ENCODE data around the gene HIBCH. TPM values are rescaled to one million over a fixed set of nuclear protein-coding genes. Genes with fewer than 3 reads are reported as not detected.
"Not testable (repeated sequence)": the region's sequence is repeated elsewhere in the genome, so short reads cannot be mapped to it uniquely, and the experiment has no call there.

The HIBCH gene
- total and polyA plus RNA-seq, 2 donors from 2014 or later: 35.7 to 115 TPM

DNA sequence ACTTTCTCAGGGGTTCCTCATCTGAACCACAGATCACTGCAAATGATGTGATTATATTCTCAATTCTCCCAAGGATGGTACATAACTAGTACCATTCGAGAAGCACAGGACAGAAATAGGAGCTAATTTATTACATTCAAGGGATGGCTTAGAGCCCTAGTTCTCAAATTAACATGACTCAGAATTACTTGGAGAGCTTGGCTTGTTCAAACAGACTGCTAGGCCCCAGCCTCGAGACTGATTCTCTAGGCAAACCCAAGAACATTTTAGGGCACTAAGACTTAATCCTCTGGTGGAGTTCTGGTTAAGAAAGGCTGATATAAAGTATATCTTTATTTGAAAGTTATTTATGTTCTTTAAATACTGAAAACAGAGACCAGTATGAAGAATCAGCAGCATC, 35.8 kb downstream of the HIBCH start:
- no peak overlapping the region for H3K27ac ChIP-seq (ENCODE audit: low read depth in 2 of 2, low read length in 2 of 2)
- FAIRE-seq (no peak), DNase-seq (no peak)
- H3K36me3 ChIP-seq (ENCODE audit: control insufficient read depth in 2 of 3, insufficient read depth in 3 of 3, low read length in 3 of 3): peaks cover 0 to 11% (median 0%) of the 10 kb centered on the region in 3 donors
- H3K27me3 ChIP-seq (ENCODE audit: control insufficient read depth, insufficient read depth, low read length): no peaks in the 10 kb centered on the region
- H3K4me3 ChIP-seq (ENCODE audit: low read length in 3 of 3): no peak overlapping the region
- H3K9me3 ChIP-seq (ENCODE audit: control insufficient read depth in 2 of 3, insufficient read depth in 1 of 3, low read length in 3 of 3): no peaks in the 10 kb centered on the region
- H3K4me1 ChIP-seq (ENCODE audit: control insufficient read depth in 2 of 3, insufficient read depth in 2 of 3, low read depth in 1 of 3, low read length in 3 of 3): no peaks in the 10 kb centered on the region
- intact Hi-C loops (cut with DNase I): no loop called here
- TF ChIP-seq CTCF (IDR thresholded peaks at IDR 0.05; ENCODE audit: borderline replicate concordance, extremely low read depth, insufficient read depth): no peak
- H3K9ac ChIP-seq (ENCODE audit: low read length in 3 of 3): no peak overlapping the region

- H3K4me1 ChIP-seq (ENCODE audit: control insufficient read depth in 2 of 3, insufficient read depth in 2 of 3, low read depth in 1 of 3, low read length in 3 of 3): no peaks in the 10 kb centered on the region
- H3K27me3 ChIP-seq (ENCODE audit: control insufficient read depth, insufficient read depth, low read length): no peaks in the 10 kb centered on the region
- H3K9ac ChIP-seq (ENCODE audit: low read length in 3 of 3): no peak overlapping the region
- no peak for TF ChIP-seq CTCF (IDR thresholded peaks at IDR 0.05; ENCODE audit: borderline replicate concordance, extremely low read depth, insufficient read depth)
- peaks cover 0 to 5% (median 0%) of the 10 kb centered on the region in 3 donors for H3K36me3 ChIP-seq (ENCODE audit: control insufficient read depth in 2 of 3, insufficient read depth in 3 of 3, low read length in 3 of 3)
- no peak overlapping the region for H3K27ac ChIP-seq (ENCODE audit: low read depth in 2 of 2, low read length in 2 of 2)
- intact Hi-C loops (cut with DNase I): no loop called here
- FAIRE-seq: no peak
- DNase-seq: no peak
- no peak overlapping the region for H3K4me3 ChIP-seq (ENCODE audit: low read length in 3 of 3)
- H3K9me3 ChIP-seq (ENCODE audit: control insufficient read depth in 2 of 3, insufficient read depth in 1 of 3, low read length in 3 of 3): no peaks in the 10 kb centered on the region
These were observed 38.9 kb downstream of the HIBCH start for GRCh38 chr2:190280565-190281350.

GRCh38 chr2:190279256-190280134, 40.1 kb downstream of the HIBCH start:
- FAIRE-seq; H3K36me3 ChIP-seq (ENCODE audit: control insufficient read depth in 2 of 3, insufficient read depth in 3 of 3, low read length in 3 of 3); H3K4me3 ChIP-seq (ENCODE audit: low read length in 3 of 3); H3K9ac ChIP-seq (ENCODE audit: low read length in 3 of 3); intact Hi-C loops (cut with DNase I); H3K4me1 ChIP-seq (ENCODE audit: control insufficient read depth in 2 of 3, insufficient read depth in 2 of 3, low read depth in 1 of 3, low read length in 3 of 3); H3K9me3 ChIP-seq (ENCODE audit: control insufficient read depth in 2 of 3, insufficient read depth in 1 of 3, low read length in 3 of 3); DNase-seq; H3K27me3 ChIP-seq (ENCODE audit: control insufficient read depth, insufficient read depth, low read length): not testable (repeated sequence)
- H3K27ac ChIP-seq (ENCODE audit: low read depth in 2 of 2, low read length in 2 of 2): peak overlapping the region in 1 of 2 donors; percentile 15

All from kidney (tissue), 14 donors.